Astrocyte (in vitro differentiated cells and primary cell): ENCODE data around the gene SLC22A9.

Experiments used
- CTCF ChIP-seq: IDR thresholded peaks from 2 replicates; pipeline ENCODE4 v1.5.1; 2011; ENCODE audit warnings: low read depth, mild to moderate bottlenecking, inconsistent platforms, low read length, moderate library complexity; ENCODE audit not compliant: insufficient read depth
- EZH2 ChIP-seq: IDR thresholded peaks from 2 replicates; pipeline ENCODE4 v1.6.1; 2012; ENCODE audit warnings: mild to moderate bottlenecking, low read length, inconsistent platforms; ENCODE audit not compliant: insufficient read depth

- no peak for TF ChIP-seq CTCF
- no peak for TF ChIP-seq EZH2
Observed at GRCh38 chr11:63448646-63449045, 79.1 kb downstream of the SLC22A9 start.
